GM12875 (cell line): ENCODE results near the gene TRMT112.

ENCODE experiments used
- H3K4me3 ChIP-seq: one replicate; pipeline ENCODE4 v1.5.1; 2011; ENCODE audit warnings: low read depth, low read length, control low read depth
- TF ChIP-seq, protein P1 (sequence below): IDR thresholded peaks from 2 replicates; pipeline ENCODE4 v1.5.1; 2011; ENCODE audit warnings: low read depth, mild to moderate bottlenecking, control low read depth, inconsistent platforms, low read length, moderate library complexity, borderline replicate concordance; ENCODE audit not compliant: insufficient read depth

Gene TRMT112

DNA sequence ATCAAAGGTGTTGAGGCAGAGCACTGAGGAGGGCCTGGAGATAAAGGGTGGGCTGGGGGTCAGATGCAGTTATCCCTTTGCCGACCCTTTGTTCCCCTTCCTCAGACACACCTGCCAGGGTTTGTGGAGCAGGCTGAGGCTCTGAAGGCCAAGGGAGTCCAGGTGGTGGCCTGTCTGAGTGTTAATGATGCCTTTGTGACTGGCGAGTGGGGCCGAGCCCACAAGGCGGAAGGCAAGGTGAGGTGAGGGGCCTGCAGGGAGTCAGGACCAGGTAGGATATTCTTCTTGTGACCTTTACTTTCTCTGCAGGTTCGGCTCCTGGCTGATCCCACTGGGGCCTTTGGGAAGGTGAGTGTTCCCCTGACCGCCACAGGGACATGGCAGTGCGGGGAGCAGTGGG lies 3.2 kb upstream of the TRMT112 start:
- TF ChIP-seq, protein P1, sequence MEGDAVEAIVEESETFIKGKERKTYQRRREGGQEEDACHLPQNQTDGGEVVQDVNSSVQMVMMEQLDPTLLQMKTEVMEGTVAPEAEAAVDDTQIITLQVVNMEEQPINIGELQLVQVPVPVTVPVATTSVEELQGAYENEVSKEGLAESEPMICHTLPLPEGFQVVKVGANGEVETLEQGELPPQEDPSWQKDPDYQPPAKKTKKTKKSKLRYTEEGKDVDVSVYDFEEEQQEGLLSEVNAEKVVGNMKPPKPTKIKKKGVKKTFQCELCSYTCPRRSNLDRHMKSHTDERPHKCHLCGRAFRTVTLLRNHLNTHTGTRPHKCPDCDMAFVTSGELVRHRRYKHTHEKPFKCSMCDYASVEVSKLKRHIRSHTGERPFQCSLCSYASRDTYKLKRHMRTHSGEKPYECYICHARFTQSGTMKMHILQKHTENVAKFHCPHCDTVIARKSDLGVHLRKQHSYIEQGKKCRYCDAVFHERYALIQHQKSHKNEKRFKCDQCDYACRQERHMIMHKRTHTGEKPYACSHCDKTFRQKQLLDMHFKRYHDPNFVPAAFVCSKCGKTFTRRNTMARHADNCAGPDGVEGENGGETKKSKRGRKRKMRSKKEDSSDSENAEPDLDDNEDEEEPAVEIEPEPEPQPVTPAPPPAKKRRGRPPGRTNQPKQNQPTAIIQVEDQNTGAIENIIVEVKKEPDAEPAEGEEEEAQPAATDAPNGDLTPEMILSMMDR = no peak
- no peak overlapping the region for H3K4me3 ChIP-seq

DNA sequence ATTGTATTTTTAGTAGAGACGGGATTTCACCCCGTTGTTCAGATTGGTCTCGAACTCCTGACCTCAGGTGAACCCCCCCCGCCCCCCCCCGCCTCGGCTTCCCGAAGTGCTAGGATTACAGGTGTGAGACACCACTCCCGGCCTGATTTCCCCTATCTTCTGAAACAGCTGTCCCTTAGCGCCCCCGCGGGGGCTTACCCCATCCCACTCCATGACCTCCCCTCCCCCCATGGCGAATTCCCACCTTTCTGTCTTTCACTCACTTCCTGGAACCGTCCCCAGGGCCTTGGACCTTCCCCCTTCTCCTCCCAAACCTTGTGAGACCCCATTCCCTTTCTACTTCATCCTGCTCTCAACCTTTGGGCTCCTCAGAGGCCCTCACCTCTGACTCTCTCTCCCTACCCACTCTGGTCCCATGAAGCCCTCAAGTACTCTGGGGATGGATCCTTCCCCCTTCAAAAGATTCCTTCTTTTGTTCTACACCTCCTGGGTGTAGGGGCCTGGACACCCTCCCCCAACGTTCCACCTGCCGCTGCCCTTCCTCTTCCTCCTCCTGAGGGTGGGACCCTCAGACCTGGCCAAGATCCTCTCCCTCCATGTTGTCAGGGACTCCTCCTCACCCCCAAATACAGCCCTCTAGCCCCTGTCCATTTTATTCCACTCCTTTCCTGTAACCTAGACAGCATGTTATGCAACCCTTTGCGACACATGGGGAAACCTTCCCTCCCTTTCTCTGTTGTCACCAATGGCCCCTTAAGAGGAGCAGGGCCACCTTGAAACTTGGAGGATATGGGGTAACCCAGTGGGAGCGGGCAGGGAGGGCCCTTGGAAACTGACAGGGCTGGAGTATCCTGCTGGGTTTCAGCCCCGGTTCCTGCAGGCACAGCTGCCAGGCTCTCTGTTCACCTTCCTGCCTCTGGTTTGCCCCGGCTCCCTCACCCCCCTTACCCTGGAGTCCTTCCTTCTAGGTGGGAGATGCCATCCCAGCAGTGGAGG lies 1.7 kb upstream of the TRMT112 start:
- H3K4me3 ChIP-seq = peak overlapping the region; percentile 85
- TF ChIP-seq, protein P1 = no peak

DNA sequence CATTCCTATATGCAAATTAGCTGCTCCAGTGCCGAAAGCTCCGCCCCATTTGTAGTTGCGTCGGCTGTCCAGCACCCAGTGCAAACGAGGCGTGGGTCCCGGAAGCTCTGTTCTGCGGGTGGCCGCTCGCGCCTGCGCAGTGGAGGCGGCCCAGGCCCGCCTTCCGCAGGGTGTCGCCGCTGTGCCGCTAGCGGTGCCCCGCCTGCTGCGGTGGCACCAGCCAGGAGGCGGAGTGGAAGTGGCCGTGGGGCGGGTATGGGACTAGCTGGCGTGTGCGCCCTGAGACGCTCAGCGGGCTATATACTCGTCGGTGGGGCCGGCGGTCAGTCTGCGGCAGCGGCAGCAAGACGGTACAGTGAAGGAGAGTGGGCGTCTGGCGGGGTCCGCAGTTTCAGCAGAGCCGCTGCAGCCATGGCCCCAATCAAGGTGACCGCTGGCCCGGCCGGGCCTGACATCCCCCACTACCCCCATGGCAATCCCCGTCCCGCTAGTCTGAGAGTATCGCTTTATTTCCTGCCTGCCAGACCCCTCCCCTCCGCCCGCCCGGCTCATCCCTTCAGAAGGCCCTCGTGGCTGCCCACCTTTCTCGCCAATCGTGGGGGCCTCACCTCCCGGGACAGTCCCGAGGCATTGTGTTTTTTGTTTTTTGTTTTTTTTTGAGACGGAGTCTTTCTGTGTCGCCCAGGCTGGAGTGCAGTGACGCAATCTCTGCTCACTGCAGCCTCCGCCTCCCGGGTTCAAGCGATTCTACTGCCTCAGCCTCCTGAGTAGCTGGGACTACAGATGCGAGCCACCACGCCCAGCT lies 804 bp upstream of the TRMT112 start, which contains the start of gene PRDX5:
TSS of gene PRDX5 (plus strand) at position 161 of the 805 bp plus-strand sequence. CDS start at position 256, 95 bp downstream.
- H3K4me3 ChIP-seq = peak within 1 kb of the TSS; percentile 85
- TF ChIP-seq, protein P1 = peak; percentile 31; the same call in 1 of the 2 replicates

DNA sequence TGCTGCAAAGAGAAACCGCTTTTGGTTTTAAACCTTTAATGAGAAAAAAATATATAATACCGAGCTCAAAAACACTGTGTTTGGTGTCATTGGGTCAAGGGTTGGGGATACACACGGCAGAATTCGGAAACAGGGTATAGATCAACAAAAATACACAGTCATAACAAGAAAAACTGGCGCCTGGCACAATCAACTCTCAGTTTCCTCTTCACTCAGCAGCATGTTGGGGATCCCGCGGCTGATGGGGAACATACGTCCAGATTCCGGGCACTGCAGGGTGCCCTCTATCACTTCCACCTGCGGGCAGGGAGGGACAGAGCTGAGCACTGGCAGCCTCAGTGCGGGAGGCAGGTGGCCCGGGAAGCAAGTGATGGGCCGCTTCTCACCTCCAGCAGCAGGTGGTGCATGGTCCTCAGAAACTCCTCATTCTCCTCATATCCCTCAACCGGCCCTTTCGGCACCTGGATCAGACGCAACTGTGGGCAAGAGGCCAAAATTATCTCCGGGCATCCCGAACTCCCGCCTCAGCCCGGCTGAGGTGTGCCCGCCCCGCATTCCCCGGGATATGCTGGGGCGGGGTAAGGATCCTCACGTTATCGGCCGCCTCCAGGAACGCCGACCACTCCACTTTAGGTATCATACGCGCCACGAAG lies 561 bp downstream of the TRMT112 start:
- H3K4me3 ChIP-seq = peak overlapping the region; percentile 85
- TF ChIP-seq, protein P1 = 0 out of 2 replicates have a peak, but pooled peaks have one; percentile 21

DNA sequence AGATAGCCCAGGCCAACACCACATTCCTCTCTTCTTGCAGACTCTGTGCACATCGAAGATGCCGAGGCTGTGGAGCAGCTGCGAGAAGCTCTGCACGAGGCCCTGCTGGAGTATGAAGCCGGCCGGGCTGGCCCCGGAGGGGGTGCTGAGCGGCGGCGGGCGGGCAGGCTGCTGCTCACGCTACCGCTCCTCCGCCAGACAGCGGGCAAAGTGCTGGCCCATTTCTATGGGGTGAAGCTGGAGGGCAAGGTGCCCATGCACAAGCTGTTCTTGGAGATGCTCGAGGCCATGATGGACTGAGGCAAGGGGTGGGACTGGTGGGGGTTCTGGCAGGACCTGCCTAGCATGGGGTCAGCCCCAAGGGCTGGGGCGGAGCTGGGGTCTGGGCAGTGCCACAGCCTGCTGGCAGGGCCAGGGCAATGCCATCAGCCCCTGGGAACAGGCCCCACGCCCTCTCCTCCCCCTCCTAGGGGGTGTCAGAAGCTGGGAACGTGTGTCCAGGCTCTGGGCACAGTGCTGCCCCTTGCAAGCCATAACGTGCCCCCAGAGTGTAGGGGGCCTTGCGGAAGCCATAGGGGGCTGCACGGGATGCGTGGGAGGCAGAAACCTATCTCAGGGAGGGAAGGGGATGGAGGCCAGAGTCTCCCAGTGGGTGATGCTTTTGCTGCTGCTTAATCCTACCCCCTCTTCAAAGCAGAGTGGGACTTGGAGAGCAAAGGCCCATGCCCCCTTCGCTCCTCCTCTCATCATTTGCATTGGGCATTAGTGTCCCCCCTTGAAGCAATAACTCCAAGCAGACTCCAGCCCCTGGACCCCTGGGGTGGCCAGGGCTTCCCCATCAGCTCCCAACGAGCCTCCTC lies 1.5 kb downstream of the TRMT112 start:
- peak overlapping the region; percentile 85 for H3K4me3 ChIP-seq

DNA sequence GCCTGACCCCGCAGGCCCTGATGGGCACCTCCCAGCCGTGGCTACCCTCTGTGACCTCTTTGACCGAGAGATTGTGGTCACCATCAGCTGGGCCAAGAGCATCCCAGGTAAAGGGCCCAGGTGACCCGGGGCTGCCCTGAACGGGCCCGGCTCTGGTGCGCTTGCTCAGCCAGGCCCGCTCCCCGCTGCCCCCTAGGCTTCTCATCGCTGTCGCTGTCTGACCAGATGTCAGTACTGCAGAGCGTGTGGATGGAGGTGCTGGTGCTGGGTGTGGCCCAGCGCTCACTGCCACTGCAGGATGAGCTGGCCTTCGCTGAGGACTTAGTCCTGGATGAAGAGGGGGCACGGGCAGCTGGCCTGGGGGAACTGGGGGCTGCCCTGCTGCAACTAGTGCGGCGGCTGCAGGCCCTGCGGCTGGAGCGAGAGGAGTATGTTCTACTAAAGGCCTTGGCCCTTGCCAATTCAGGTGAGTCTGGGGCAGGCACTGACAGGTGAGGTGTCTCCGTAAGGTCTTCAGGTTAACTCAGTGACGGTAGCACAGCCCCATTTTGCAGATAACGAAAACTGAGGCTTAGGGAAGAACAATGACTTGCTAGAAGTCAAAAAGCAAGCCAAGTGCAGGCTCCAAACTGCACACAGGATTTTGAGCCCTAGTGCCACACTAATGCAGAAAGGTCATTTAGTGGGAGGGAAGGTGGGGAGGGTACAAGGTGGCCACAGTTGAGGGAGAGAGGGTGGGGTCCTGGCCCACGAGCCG lies 2.4 kb downstream of the TRMT112 start:
- H3K4me3 ChIP-seq = no peak overlapping the region
- TF ChIP-seq, protein P1 = no peak
